PFSK-1 (cell line): ENCODE measurements around the gene HMGN2.

Experiments
- FOXP2 ChIP-seq: optimal IDR thresholded peaks from 2 replicates; pipeline ENCODE3; 2011; ENCODE audit warnings: borderline replicate concordance, control low read depth, inconsistent platforms; ENCODE audit not compliant: insufficient read depth; ENCODE audit errors: extremely low read length, extremely low read depth
- POLR2AphosphoS5 ChIP-seq: IDR thresholded peaks from 2 replicates; pipeline ENCODE4 v1.6.1; 2012; ENCODE audit warnings: low read depth, mild to moderate bottlenecking, control low read depth, low read length, moderate library complexity
- REST ChIP-seq, 2 experiments: IDR thresholded peaks; 2 replicates each; pipeline versions ENCODE4 v1.6.1 to v1.8.0; 2011 to 2012; ENCODE audit warnings: low read depth in 2 of 2, low read length in 2 of 2, control low read depth in 1 of 2, inconsistent platforms in 1 of 2, mild to moderate bottlenecking in 1 of 2, moderate library complexity in 1 of 2; ENCODE audit not compliant: insufficient read depth in 1 of 2
- SIN3A ChIP-seq: IDR thresholded peaks from 2 replicates; pipeline ENCODE4 v1.6.1; 2012; ENCODE audit warnings: mild to moderate bottlenecking, low read length, moderate library complexity, borderline replicate concordance; ENCODE audit not compliant: insufficient read depth
- TAF1 ChIP-seq: IDR thresholded peaks from 2 replicates; pipeline ENCODE4 v1.6.1; 2012; ENCODE audit warnings: low read length, control low read depth, borderline replicate concordance; ENCODE audit not compliant: insufficient read depth

The HMGN2 gene

GRCh38 chr1:26452459-26453183 lies 19.6 kb upstream of the HMGN2 start:
- TF ChIP-seq POLR2AphosphoS5 = no peak
- no peak for TF ChIP-seq REST (IDR thresholded peaks at IDR 0.05; ENCODE audit: insufficient read depth in 1 of 2, low read depth in 2 of 2, low read length in 2 of 2)
- no peak for TF ChIP-seq FOXP2
- TF ChIP-seq SIN3A = no peak
- TF ChIP-seq TAF1 = no peak

- TF ChIP-seq FOXP2 (no peak), SIN3A (no peak), REST (IDR thresholded peaks at IDR 0.05; ENCODE audit: insufficient read depth in 1 of 2, low read depth in 2 of 2, low read length in 2 of 2) (no peak), TAF1 (no peak), POLR2AphosphoS5 (no peak)
These were observed 13.1 kb upstream of the HMGN2 start for GRCh38 chr1:26459148-26459547.

- no peak for TF ChIP-seq TAF1
- no peak for TF ChIP-seq FOXP2
- TF ChIP-seq REST (IDR thresholded peaks at IDR 0.05; ENCODE audit: insufficient read depth in 1 of 2, low read depth in 2 of 2, low read length in 2 of 2) = no peak
- TF ChIP-seq SIN3A = no peak
These were observed 12.6 kb upstream of the HMGN2 start for GRCh38 chr1:26459573-26460031.

- TF ChIP-seq SIN3A (no peak), TAF1 (no peak), REST (IDR thresholded peaks at IDR 0.05; ENCODE audit: insufficient read depth in 1 of 2, low read depth in 2 of 2, low read length in 2 of 2) (no peak), POLR2AphosphoS5 (no peak), FOXP2 (no peak)
These were observed 3.3 kb upstream of the HMGN2 start for GRCh38 chr1:26468911-26469310.

- no peak for TF ChIP-seq REST (IDR thresholded peaks at IDR 0.05; ENCODE audit: insufficient read depth in 1 of 2, low read depth in 2 of 2, low read length in 2 of 2)
- no peak for TF ChIP-seq FOXP2
These were observed 2.7 kb upstream of the HMGN2 start for GRCh38 chr1:26469558-26469957.
